HG02943 (cell line): Measurements from ENCODE around the gene SSTR5.

ENCODE experiments used
- ATAC-seq: cut with Tn5 transposase; IDR thresholded peaks from one replicate; pipeline ENCODE4 v1.9.1; 2021; ENCODE audit warnings: mild to moderate bottlenecking, low read depth, moderate library complexity; ENCODE audit not compliant: unreplicated experiment

Gene SSTR5

GRCh38 chr16:1053700-1054368 is 18.7 kb upstream of the SSTR5 start:
- ATAC-seq = no peak

- no peak for ATAC-seq
Observed at GRCh38 chr16:1054660-1055556, 17.6 kb upstream of the SSTR5 start.

GRCh38 chr16:1055557-1055924 is 17.0 kb upstream of the SSTR5 start:
- ATAC-seq = no peak

- no peak for ATAC-seq
Observed at GRCh38 chr16:1056196-1056595, 16.4 kb upstream of the SSTR5 start.

- ATAC-seq = no peak
Observed at GRCh38 chr16:1057252-1057932, 15.2 kb upstream of the SSTR5 start.

GRCh38 chr16:1058216-1058615 is 14.3 kb upstream of the SSTR5 start:
- no peak for ATAC-seq

- ATAC-seq = no peak
Observed at GRCh38 chr16:1059310-1059709, 13.2 kb upstream of the SSTR5 start.

GRCh38 chr16:1060416-1061340 is 11.9 kb upstream of the SSTR5 start:
- ATAC-seq = no peak

GRCh38 chr16:1061769-1062505 is 10.6 kb upstream of the SSTR5 start:
- no peak for ATAC-seq

- no peak for ATAC-seq
Observed at GRCh38 chr16:1062895-1063294, 9.7 kb upstream of the SSTR5 start.

- no peak for ATAC-seq
Observed at GRCh38 chr16:1063728-1064127, 8.8 kb upstream of the SSTR5 start.

GRCh38 chr16:1065469-1066128 is 6.9 kb upstream of the SSTR5 start:
- no peak for ATAC-seq

GRCh38 chr16:1066584-1067172 is 5.9 kb upstream of the SSTR5 start:
- no peak for ATAC-seq

- ATAC-seq = no peak
Observed at GRCh38 chr16:1067629-1068028, 4.9 kb upstream of the SSTR5 start.

- no peak for ATAC-seq
Observed at GRCh38 chr16:1068451-1068850, 4.1 kb upstream of the SSTR5 start.

- no peak for ATAC-seq
Observed at GRCh38 chr16:1069154-1069553, 3.4 kb upstream of the SSTR5 start.

- no peak for ATAC-seq
Observed at GRCh38 chr16:1070084-1070863, 2.3 kb upstream of the SSTR5 start.

- ATAC-seq = no peak
Observed at GRCh38 chr16:1070864-1071408, 1.6 kb upstream of the SSTR5 start.
